ENCODE measurements around the gene NUDT10.
"Not testable (repeated sequence)": the region's sequence is repeated elsewhere in the genome, so short reads cannot be mapped to it uniquely, and the experiment has no call there.

The NUDT10 gene

GRCh38 chrX:51332188-51332942 is at the start of gene NUDT10:
NUDT10 (plus strand) TSS chrX:51332822; CDS start chrX:51332966, 144 bp downstream.
- DNase-seq (ENCODE audit: low read depth): peak; percentile 31

GRCh38 chrX:51292421-51292820 is 40.2 kb upstream of the NUDT10 start:
- no peak for DNase-seq (ENCODE audit: low read depth)

GRCh38 chrX:51296138-51296537 is 36.5 kb upstream of the NUDT10 start:
- DNase-seq (ENCODE audit: low read depth): no peak

- no peak for DNase-seq (ENCODE audit: low read depth)
These were observed 16.4 kb upstream of the NUDT10 start for GRCh38 chrX:51316271-51316670.

GRCh38 chrX:51332943-51333785 is 542 bp downstream of the NUDT10 start:
- not testable (repeated sequence) for DNase-seq (ENCODE audit: low read depth)

- DNase-seq (ENCODE audit: low read depth): no peak
These were observed 1.7 kb downstream of the NUDT10 start for GRCh38 chrX:51334276-51334675.

- no peak for DNase-seq (ENCODE audit: low read depth)
These were observed 4.0 kb downstream of the NUDT10 start for GRCh38 chrX:51336584-51336983.

GRCh38 chrX:51361251-51361650 is 28.6 kb downstream of the NUDT10 start:
- DNase-seq (ENCODE audit: low read depth): no peak

GRCh38 chrX:51376672-51377071 is 44.0 kb downstream of the NUDT10 start:
- DNase-seq (ENCODE audit: low read depth): no peak

Data from activated T-cell treated with anti-CD3 and anti-CD28 coated beads for 48 hours (primary cell).